NCI-H1436 (cell line): Measurements from ENCODE around the gene ASB18.

Experiments
- DNase-seq: peaks from one replicate; lab custom pipeline; 2025; lab: John Stamatoyannopoulos, UW

Gene ASB18

DNA sequence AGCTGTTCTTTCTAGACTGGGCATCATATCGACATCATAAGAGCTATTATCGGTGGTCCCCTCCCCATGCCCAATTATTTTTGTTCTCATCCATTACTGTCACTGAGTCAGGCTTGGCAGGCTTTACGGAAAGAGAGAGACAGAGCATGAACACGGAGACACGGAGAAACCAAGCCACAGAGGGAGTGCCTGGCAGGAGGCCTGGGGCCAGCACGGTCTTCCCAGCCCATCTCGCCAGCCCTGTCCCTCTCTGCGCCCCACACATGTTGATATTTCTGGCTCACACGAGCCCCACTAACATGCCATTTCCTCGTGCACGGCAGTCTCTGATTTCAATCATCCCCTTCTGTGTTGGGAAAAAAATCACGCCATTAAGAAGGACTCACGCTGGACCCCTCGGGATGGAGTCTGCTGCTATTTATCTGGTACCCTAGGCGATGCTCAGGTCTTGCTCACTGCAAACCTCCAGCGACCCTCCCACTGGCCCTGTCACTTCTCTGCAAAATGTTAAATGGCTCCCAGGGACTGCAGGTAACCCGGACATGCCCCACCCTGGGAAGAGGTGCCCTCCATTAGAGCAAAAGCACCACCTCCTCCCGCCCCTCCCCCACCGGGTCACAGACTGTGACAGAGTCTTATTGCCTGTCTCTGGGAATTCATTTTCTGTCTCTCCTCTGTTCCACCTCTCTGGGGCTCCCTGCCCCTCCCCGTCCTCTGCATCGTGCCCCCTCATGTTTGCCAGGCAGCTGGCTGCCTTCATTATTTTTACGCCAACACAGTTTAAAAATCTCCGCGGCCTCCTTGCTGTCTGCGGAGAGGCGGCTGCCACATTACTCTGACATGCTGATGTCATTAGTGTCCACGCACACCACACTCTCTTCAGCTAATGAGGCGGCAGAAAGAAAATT is 55.9 kb downstream of the ASB18 start:
- no peak for DNase-seq

DNA sequence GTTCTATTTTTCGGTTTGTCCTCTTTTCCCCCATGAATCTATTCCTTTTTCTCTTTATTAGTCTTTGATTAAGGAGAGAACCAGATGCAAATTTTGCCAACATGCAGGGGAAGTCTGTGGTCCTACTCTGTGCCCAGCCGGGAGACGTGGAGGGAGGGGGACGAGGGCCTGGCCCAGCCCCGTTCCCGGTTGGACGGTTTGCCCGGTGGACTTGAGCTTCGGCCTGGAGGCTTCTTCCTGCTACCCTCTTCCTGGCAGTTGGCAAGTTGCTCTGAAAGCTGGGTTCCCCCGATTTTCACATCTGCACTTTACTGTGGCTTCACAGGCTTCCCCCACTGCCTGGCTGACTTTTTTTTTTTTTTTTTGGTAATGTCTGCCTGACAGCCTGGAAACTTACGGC is 56.7 kb downstream of the ASB18 start:
- DNase-seq = no peak

- no peak for DNase-seq
These were observed 58.1 kb downstream of the ASB18 start for GRCh38 chr2:236205867-236206645.

GRCh38 chr2:236204953-236205352 is 59.3 kb downstream of the ASB18 start:
- no peak for DNase-seq

- DNase-seq = no peak
These were observed 63.8 kb downstream of the ASB18 start for GRCh38 chr2:236200378-236200777.

DNA sequence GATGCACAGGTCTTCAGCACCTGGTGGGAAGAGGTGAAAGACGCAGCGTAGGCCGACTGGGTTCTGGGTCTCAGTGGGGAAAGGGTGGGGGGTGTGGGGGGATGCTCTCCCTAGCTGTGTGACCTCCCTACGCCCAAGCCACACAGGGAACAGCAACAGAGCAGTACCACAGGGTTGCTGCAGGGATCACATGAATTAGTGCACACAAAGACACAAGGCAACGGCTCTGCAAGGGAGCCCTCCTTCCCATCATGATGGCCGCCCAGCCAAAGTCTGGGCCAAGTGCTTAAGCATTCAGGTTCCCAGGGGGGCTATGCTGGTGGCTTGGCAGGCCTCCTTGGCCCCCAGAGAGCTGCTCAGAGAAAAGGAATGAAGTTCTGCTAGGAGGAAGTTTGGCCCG is 67.8 kb downstream of the ASB18 start:
- no peak for DNase-seq

DNA sequence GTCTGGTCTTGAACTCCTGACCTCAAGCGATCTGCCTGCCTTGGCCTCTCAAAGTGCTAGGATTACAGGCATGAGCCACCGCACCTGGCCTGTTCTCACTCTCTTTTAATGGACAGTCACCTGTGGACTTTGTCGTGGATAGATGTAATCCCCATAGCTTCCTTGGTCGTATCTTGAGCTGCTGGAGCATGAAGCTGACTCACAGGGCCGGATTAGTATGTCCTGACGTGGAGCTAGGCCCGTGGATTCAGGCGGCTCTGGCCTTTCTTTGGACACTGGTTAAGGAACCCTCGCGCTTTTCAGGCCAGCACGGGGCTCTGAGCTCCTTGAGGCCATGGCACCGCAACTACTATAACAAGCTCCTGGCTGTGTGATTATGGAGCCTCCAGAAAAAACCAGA is 68.5 kb downstream of the ASB18 start:
- DNase-seq = no peak

- no peak for DNase-seq
These were observed 69.4 kb downstream of the ASB18 start for GRCh38 chr2:236194786-236195185.

DNA sequence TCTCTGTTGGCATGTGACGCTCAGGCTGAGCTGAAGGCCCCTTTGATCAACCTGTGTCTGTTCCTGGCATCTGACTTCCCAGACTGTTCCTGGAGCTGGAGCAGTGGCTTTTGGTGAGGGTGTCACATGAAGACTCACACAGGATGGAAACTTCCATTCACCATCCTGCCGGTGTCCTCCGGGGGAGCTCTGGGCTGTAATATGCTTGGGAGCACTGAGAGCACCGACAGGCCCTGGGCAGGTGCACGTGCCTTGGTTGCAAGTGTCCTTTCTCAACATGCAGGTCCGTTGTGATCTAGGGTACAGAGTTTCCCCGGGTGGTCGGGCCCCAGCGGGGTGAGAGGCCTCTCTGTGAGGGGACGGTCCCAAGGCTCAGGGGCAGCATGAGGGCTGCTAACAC is 71.2 kb downstream of the ASB18 start:
- no peak for DNase-seq

DNA sequence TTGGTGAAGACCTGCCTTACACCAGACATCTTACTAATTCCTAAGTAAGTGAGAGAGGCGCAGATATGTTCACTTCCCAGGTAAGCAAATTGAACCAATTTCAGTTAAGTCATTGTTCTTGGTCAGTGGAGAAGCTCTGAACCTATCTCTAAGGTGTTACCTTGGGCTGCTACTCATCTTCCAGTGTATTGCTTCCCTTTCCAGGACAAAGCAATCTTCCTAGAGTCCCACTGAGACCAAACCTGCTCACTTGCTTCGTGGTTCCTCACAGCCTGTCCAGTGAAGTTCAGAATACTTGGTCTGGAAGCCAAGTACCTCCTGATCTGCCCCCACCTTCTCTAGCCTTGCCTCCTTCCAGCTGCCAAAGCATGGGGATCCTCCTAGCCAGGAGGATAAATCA is 73.5 kb downstream of the ASB18 start:
- no peak for DNase-seq

DNA sequence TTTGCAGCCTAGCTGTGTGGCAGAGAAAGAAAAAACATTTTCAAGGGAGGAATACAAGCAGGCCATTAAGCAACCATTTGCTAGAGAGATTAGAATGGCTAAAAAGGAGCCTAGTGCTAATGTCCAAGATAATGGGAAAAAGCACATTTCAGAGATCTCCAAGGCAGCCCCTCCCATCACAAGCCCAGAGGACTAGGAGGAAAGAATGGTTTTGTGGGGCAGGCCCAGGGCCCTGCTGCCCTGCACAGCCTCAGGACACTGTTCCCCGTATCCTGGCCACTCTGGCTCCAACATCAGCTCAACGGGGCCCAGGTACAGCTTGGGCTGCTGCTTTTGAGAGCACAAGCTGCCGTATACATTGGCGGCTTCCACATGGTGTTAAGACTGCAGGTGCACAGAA is 79.5 kb downstream of the ASB18 start:
- no peak for DNase-seq

DNA sequence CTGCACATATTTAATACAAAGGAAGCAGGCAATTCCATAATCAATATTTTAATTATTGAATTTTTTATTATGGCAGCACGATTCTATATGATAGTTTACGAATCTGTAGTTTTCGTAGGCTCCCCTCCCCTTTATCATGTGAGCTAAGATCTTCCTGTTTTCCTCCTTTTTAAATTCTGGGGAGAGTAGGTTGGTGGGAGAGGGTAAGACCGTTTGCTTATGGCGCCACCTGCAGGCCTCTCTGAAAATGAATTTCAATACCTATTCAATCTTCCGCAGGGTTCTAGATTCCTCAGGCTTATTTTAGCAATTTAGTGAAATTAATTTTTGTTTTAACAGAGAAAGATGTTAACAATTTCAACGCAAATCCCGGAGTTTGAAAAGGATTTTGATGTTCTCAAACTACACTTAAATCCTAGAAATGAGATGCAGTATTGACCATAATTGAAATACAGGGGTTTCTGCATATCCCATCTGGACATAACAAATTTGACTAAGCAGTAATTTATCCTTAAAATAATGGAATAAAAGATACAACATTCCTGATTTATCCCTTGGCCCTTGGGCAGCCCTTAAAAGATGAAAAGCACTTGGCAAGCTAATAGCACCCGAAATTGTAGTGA is 83.3 kb downstream of the ASB18 start:
- peak; percentile 33 for DNase-seq

- DNase-seq = no peak
These were observed 84.0 kb downstream of the ASB18 start for GRCh38 chr2:236180076-236180816.

- DNase-seq = no peak
These were observed 84.8 kb downstream of the ASB18 start for GRCh38 chr2:236179236-236180075.

- no peak for DNase-seq
These were observed 85.3 kb downstream of the ASB18 start for GRCh38 chr2:236178890-236179235.

DNA sequence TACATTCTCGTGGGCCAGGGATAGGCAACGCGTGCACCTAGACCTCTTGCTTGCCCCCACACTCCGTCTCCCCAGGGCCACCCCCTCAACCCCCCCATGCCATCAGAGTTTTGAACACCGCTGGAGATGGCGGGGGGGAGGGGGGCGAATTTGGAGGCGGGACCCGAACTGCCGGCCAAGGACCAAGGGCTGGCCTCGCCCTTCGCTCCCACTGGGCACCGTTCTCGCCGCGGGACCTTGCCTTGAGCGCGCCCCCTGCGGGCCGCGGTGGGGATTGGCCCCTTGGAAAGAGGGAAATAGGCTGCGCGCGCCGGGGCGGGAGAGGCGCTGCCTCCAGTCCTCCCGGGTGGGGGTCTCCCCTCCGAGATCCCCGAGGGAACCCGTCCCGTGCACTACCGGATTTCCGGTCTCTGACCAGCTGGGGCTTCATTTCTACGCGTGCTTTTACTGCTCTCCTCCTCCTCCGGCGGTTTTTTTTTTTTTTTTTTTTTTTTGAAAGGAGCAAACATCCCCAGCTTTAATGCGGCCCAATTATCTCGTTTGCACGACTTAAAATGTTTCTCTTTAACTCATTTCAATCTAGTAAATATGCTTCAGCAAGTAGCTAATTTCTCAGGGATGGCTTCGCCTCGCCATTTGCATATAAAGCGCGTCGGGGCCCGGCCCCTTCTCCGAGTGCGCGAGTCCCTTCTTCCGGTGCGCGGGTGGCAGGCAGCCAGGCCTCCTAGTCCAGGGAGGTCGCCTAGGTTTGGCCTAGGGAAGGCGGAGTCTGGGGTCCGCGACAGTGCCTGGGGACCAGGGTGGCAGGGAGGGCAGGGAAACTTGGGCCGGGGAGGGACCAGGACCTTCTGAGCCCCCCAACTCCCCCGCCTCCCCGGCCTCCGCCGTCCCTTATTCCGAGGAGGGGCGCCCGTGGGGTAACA is 86.0 kb downstream of the ASB18 start:
- DNase-seq = peak; percentile 69

GRCh38 chr2:236177604-236177966 is 86.6 kb downstream of the ASB18 start:
- DNase-seq = peak; percentile 68

- no peak for DNase-seq
These were observed 87.3 kb downstream of the ASB18 start for GRCh38 chr2:236176951-236177350.

GRCh38 chr2:236176417-236176816 is 87.8 kb downstream of the ASB18 start:
- DNase-seq = no peak

DNA sequence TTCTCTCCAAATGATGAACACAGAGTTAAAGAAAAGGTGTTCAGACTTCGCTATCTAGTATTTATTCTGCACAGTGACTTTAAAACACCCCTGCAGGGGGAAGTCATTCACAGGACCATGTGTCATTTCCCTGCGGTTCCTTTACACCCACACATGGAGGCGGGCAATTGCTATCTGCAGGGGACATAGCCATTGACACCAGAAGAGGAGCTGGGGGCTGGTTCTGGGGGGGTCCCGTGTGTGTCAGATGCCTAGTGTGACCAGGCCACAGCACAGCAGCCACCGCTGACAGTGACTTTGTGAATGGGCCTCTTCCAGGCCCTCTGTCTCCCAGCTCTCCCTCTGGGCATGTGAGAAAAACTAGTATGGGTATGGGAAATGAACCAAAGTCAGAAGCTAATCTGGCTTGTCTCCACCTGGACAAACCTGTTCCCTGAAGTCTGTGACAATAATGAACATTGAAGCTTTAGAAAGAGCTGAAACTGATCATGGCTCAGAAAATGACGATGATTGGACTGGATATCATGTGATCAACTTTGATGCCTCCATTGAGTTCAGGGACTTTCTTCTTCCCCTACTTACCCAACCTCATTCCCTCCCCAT is 88.6 kb downstream of the ASB18 start:
- DNase-seq = no peak
